OCI-LY3 (cell line): Measurements from ENCODE around the gene STMN3.

Source experiments
- EZH2phosphoT487 ChIP-seq: fragments of 200-600 bp; shearing (Covaris generic); IDR thresholded peaks from 2 replicates; pipeline ENCODE4 v1.6.1; 2018; ENCODE audit warnings: antibody characterized with exemption, mixed run types, low read depth
- TF ChIP-seq, protein P1 (sequence below): fragments of 200-600, 300-600 bp; sonication (generic); IDR thresholded peaks from 2 replicates; pipeline ENCODE4 v1.5.1; 2014; ENCODE audit warnings: antibody characterized with exemption, low read length, low read depth

DNA sequence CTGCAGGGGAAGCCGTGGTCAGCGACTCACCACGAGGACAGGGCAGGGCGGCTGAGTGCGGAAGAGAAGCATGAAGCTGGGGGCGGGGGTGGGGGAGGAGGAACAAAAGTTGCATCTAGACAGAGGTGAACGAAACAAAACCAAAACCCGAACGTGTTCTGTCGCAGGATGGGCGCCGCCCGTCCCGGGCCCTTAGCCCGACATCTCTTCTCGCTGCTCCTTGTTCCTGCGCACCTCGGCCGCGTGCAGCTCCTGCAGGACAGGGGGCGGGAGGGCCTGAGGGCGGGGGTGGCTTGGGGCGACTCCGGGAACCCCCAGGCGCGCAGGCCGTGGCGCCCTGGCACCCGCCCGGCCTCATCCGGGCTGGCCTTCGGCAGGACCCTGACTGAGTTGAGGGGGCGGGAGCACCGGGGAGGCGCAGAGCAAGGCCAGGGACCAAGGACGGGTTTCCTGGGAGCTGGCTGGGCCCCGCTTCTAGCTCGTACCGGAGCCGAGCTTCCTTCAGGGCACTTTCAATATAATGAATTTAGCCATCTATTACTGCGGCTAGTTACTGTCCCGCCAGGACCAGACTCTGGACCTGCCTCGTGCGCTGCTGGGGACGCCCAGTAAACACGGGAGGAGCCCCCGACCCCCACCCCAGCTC lies 12.0 kb downstream of the STMN3 start:
- TF ChIP-seq, protein P1, sequence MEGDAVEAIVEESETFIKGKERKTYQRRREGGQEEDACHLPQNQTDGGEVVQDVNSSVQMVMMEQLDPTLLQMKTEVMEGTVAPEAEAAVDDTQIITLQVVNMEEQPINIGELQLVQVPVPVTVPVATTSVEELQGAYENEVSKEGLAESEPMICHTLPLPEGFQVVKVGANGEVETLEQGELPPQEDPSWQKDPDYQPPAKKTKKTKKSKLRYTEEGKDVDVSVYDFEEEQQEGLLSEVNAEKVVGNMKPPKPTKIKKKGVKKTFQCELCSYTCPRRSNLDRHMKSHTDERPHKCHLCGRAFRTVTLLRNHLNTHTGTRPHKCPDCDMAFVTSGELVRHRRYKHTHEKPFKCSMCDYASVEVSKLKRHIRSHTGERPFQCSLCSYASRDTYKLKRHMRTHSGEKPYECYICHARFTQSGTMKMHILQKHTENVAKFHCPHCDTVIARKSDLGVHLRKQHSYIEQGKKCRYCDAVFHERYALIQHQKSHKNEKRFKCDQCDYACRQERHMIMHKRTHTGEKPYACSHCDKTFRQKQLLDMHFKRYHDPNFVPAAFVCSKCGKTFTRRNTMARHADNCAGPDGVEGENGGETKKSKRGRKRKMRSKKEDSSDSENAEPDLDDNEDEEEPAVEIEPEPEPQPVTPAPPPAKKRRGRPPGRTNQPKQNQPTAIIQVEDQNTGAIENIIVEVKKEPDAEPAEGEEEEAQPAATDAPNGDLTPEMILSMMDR = no peak
- no peak for TF ChIP-seq EZH2phosphoT487
